OCI-LY7 (cell line): ENCODE measurements around the gene GRIP1.

Experiments
- EZH2phosphoT487 ChIP-seq: fragments of 200-600 bp; sonication (generic); IDR thresholded peaks from 2 replicates; pipeline ENCODE4 v1.6.1; 2018; ENCODE audit warnings: low read depth, borderline replicate concordance, mild to moderate bottlenecking, mixed run types, antibody characterized with exemption, low read length, moderate library complexity, mixed read lengths
- TF ChIP-seq, protein P1 (sequence below): fragments of 200-600 bp; sonication (generic); conservative IDR thresholded peaks from 2 replicates; pipeline ENCODE4 v1.5.1; 2014; ENCODE audit warnings: mild to moderate bottlenecking, antibody characterized with exemption, low read length, moderate library complexity, mixed read lengths

DNA sequence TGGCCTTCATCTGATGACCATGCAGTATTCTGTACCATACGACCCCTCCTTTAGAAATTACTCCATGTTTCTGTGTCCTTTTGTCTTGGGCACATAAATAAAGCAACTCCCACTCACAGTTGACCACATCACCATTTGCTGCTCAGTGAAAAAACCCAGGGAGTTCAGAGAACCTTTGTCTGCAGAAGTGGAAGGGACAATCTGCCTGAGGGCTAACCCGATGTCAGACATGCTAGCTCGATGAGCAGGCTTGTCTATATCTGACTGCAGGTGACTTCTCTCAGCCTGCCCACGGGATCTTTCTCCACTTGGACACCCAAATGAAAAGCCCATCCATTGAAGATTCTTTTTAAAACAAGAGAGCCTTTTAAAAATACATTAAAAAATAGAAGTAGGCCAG, 45.7 kb upstream of the GRIP1 start:
- TF ChIP-seq, protein P1, sequence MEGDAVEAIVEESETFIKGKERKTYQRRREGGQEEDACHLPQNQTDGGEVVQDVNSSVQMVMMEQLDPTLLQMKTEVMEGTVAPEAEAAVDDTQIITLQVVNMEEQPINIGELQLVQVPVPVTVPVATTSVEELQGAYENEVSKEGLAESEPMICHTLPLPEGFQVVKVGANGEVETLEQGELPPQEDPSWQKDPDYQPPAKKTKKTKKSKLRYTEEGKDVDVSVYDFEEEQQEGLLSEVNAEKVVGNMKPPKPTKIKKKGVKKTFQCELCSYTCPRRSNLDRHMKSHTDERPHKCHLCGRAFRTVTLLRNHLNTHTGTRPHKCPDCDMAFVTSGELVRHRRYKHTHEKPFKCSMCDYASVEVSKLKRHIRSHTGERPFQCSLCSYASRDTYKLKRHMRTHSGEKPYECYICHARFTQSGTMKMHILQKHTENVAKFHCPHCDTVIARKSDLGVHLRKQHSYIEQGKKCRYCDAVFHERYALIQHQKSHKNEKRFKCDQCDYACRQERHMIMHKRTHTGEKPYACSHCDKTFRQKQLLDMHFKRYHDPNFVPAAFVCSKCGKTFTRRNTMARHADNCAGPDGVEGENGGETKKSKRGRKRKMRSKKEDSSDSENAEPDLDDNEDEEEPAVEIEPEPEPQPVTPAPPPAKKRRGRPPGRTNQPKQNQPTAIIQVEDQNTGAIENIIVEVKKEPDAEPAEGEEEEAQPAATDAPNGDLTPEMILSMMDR = no peak
- TF ChIP-seq EZH2phosphoT487 = no peak
